HG02938 (cell line): ENCODE results near the gene KCNK1.

Source experiments
- ATAC-seq: cut with Tn5 transposase; IDR thresholded peaks from one replicate; pipeline ENCODE4 v1.9.1; 2021; ENCODE audit warnings: mild to moderate bottlenecking, moderate library complexity; ENCODE audit not compliant: unreplicated experiment

Gene KCNK1

GRCh38 chr1:233695901-233696300 is 82.0 kb downstream of the KCNK1 start:
- peak; percentile 79 for ATAC-seq

DNA sequence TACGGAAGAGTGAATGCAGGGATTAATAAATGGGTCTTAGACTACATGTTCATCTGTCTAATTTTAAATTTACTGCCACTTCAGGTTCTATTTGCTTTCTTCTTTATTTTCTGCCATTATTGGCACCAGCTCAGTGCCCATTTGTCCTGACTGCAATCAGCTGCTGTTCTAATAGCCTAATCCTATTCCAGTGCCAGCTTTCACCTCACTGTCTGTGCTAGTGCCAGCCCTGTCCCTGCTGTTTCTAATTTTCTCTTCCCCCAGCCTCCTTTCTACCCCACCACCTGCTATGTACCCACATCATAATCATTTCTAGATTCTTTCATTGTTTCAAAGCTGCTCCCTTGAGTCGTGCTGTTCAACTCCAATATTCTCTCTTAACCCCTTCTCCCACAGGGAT is 86.4 kb downstream of the KCNK1 start:
- ATAC-seq: no peak

GRCh38 chr1:233704170-233704897 is 90.4 kb downstream of the KCNK1 start:
- no peak for ATAC-seq

DNA sequence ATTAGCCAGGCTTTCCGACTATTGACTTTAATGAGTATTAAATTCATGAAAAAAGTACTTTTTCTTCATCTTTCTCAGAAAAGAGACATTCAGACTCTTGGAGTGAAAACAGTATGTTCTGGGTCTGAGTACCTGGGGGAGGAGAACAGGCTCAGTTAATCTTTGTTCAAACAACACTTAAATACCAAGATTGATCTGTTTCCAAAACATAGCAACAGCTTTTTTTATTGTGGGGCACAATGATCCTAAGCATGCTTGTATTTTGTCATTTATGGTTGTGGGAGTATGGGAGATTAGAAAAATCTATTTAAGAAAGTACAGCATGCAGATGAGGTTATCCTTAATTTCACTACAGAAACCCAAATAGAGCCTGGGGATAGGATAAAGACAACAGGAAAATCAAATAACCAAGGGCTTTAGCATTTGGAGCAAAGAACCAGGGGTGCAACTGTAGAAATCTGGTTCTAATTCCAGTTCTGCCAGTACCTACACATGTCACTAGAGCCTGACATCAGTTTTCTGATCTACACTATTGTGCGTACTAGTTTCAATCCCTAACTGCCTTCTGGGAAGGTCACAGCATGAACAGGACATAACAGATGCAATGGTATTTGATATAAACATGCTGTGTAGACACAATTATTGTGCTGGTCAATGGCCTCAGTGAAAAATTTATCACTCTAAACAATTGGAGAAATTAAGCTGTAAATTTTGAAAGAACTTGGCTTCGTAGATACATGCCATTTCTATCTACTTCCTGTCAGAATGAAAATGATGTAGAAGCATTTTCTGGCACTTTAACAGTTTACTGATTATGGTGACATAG is 91.2 kb downstream of the KCNK1 start:
- no peak for ATAC-seq

- ATAC-seq: no peak
These were observed 93.4 kb downstream of the KCNK1 start for GRCh38 chr1:233707153-233707879.

- ATAC-seq: no peak
These were observed 94.2 kb downstream of the KCNK1 start for GRCh38 chr1:233707880-233708815.

DNA sequence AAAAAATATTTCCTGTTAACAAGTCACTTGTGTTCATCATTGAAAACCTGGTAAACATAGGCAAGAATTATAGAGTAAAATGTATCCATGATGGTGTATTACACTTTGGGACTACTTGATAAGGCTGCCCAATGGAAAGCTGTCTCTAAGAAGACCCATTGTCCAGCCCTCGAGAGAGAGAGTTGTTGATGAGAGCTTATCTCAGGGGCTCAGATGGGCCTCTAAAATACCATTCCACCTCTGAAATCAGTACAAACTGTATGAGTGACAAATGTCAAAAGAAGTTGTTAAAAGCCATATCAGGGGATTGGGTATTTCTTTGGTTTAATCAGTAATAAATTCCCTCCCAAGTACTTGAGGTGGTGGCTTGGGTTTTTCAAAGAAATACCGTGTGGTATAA is 96.1 kb downstream of the KCNK1 start:
- no peak for ATAC-seq

- ATAC-seq: no peak
These were observed 96.6 kb downstream of the KCNK1 start for GRCh38 chr1:233710507-233710906.

GRCh38 chr1:233714631-233715217 is 100.8 kb downstream of the KCNK1 start:
- ATAC-seq: no peak

DNA sequence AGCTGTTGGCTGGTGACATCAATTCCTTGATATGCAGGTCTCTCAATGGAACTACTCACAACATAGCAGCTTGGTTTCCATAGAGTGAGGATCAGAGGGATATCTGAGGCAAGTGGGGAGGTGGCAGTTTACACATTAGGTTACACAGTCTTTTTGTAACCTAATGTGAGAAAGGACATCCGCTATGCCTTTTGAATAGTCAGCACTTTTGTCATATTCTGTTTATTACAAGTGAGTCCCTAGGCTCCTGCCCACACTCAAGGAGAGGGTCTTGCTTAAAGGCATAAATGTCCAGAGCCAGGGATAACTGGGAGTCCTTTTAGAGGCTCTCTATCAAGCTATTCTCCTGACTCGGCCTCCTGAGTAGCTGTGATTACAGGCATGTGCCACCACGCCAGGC is 104.2 kb downstream of the KCNK1 start:
- ATAC-seq: no peak

GRCh38 chr1:233719655-233720341 is 105.9 kb downstream of the KCNK1 start:
- ATAC-seq: no peak

- no peak for ATAC-seq
These were observed 107.2 kb downstream of the KCNK1 start for GRCh38 chr1:233721004-233721595.
